IMR-90 (cell line): Measurements from ENCODE around the gene TNRC18.
"Not testable (repeated sequence)": the region's sequence is repeated elsewhere in the genome, so short reads cannot be mapped to it uniquely, and the experiment has no call there.

Experiments used
- CEBPB ChIP-seq: IDR thresholded peaks from 2 replicates; pipeline ENCODE4 v1.6.1; 2012; ENCODE audit warnings: low read depth, low read length, improper control_type of control experiment
- CTCF ChIP-seq: conservative IDR thresholded peaks from 2 replicates; pipeline ENCODE4 v1.5.1; 2012; ENCODE audit warnings: mild to moderate bottlenecking, low read depth, low read length, improper control_type of control experiment
- NFE2L2 ChIP-seq: fragments of 150-350 bp; IDR thresholded peaks from 2 replicates; pipeline ENCODE4 v1.6.1; 2016; ENCODE audit warnings: low read depth, mild to moderate bottlenecking, low read length
- POLR2A ChIP-seq: IDR thresholded peaks from 2 replicates; pipeline ENCODE4 v1.6.1; 2012; ENCODE audit warnings: mild to moderate bottlenecking, low read depth, low read length
- RFX5 ChIP-seq: IDR thresholded peaks from 2 replicates; pipeline ENCODE4 v1.8.0; 2012; ENCODE audit warnings: low read depth, mild to moderate bottlenecking, low read length, moderate library complexity

GRCh38 chr7:5263066-5263465, 160.6 kb downstream of the TNRC18 start:
- TF ChIP-seq RFX5, NFE2L2, CTCF, POLR2A, CEBPB: not testable (repeated sequence)
